ENCODE measurements around the gene HEPACAM2. TPM values are rescaled to one million over a fixed set of nuclear protein-coding genes. Genes with fewer than 3 reads are reported as not detected.

Gene HEPACAM2
- total RNA-seq, 4 donors from 2014 or later: not detected

- Histone ChIP-seq H3K4me3 (no peak overlapping the region), H3K9me3 (no peaks in the 10 kb centered on the region), H3K27ac (replicated peaks in 1 of 4) (no peak overlapping the region), H3K4me1 (peaks cover 3 to 24% (median 12%) of the 10 kb centered on the region in 4 donors), H3K27me3 (no peaks in the 10 kb centered on the region), H3K36me3 (no peaks in the 10 kb centered on the region)
- TF ChIP-seq POLR2AphosphoS5 (IDR thresholded peaks at IDR 0.05): no peak
- TF ChIP-seq CTCF (IDR thresholded peaks at IDR 0.05): no peak
- no peak for TF ChIP-seq POLR2A (IDR thresholded peaks at IDR 0.05; ENCODE audit: low read depth)
- TF ChIP-seq EP300 (IDR thresholded peaks at IDR 0.05): no peak
- intact Hi-C loops (cut with DNase I): no loop called here
- DNase-seq (ENCODE audit: extremely low spot score): no peak
- WGBS: 82% methylated on average over 1 of the region's 1 CpG
Observed at GRCh38 chr7:93150200-93150835, 76.0 kb downstream of the HEPACAM2 start.

- Histone ChIP-seq H3K4me1 (peaks cover 3 to 24% (median 12%) of the 10 kb centered on the region in 4 donors), H3K27me3 (no peaks in the 10 kb centered on the region), H3K9me3 (no peaks in the 10 kb centered on the region), H3K27ac (replicated peaks in 1 of 4) (peak overlapping the region in 2 of 4 donors; percentile 42 to 56), H3K36me3 (peaks cover 6 to 10% (median 8%) of the 10 kb centered on the region in 4 donors), H3K4me3 (peak overlapping the region in 3 of 4 donors; percentile 46 to 61 (median 47))
- intact Hi-C loops (cut with DNase I): no loop called here
- TF ChIP-seq POLR2A (IDR thresholded peaks at IDR 0.05; ENCODE audit: low read depth) (no peak), EP300 (IDR thresholded peaks at IDR 0.05) (no peak), POLR2AphosphoS5 (IDR thresholded peaks at IDR 0.05) (no peak), CTCF (IDR thresholded peaks at IDR 0.05) (no peak)
- DNase-seq (ENCODE audit: extremely low spot score): no peak
- 86% methylated on average over 3 of the region's 3 CpGs for WGBS
Observed at GRCh38 chr7:93148727-93149126, 77.5 kb downstream of the HEPACAM2 start.

GRCh38 chr7:93148144-93148543, 78.1 kb downstream of the HEPACAM2 start, which contains the start of gene SAMD9L:
Gene SAMD9L, minus strand, starts transcription at chr7:93148385. Its CDS starts 12,414 bp downstream, at chr7:93135971.
- Histone ChIP-seq H3K4me1 (peaks cover 3 to 24% (median 12%) of the 10 kb centered on the region in 4 donors), H3K27me3 (no peaks in the 10 kb centered on the region), H3K9me3 (no peaks in the 10 kb centered on the region), H3K4me3 (peak within 1 kb of the TSS; percentile 46 to 61 (median 50)), H3K27ac (replicated peaks in 1 of 4) (peak within 1 kb of the TSS; percentile 18 to 56 (median 46)), H3K36me3 (peaks cover 6 to 16% (median 13%) of the 10 kb centered on the region in 4 donors)
- no peak for TF ChIP-seq POLR2A (IDR thresholded peaks at IDR 0.05; ENCODE audit: low read depth)
- no peak for TF ChIP-seq CTCF (IDR thresholded peaks at IDR 0.05)
- no peak for TF ChIP-seq POLR2AphosphoS5 (IDR thresholded peaks at IDR 0.05)
- TF ChIP-seq EP300 (IDR thresholded peaks at IDR 0.05): no peak
- DNase-seq (ENCODE audit: extremely low spot score): no peak
- intact Hi-C loops (cut with DNase I): no loop called here
- WGBS: 47% methylated on average over 2 of the region's 2 CpGs

GRCh38 chr7:93147363-93147762, 78.9 kb downstream of the HEPACAM2 start:
- intact Hi-C loops (cut with DNase I): no loop called here
- 21% methylated on average over 3 of the region's 3 CpGs for WGBS
- no peak for TF ChIP-seq EP300 (IDR thresholded peaks at IDR 0.05)
- no peak for TF ChIP-seq CTCF (IDR thresholded peaks at IDR 0.05)
- TF ChIP-seq POLR2AphosphoS5 (IDR thresholded peaks at IDR 0.05): no peak
- TF ChIP-seq POLR2A (IDR thresholded peaks at IDR 0.05; ENCODE audit: low read depth): no peak
- Histone ChIP-seq H3K4me1 (peaks cover 3 to 24% (median 12%) of the 10 kb centered on the region in 4 donors), H3K36me3 (peaks cover 6 to 24% (median 20%) of the 10 kb centered on the region in 4 donors), H3K27ac (replicated peaks in 1 of 4) (peak overlapping the region; percentile 18 to 56 (median 46)), H3K9me3 (no peaks in the 10 kb centered on the region), H3K4me3 (peak overlapping the region; percentile 46 to 61 (median 50)), H3K27me3 (no peaks in the 10 kb centered on the region)
- no peak for DNase-seq (ENCODE audit: extremely low spot score)
